Stimulated activated CD8-positive, alpha-beta memory T cell treated with anti-CD3 and anti-CD28 coated beads, Interleukin-4, amount 100 ng/mL, for 4 hours (primary cell): ENCODE results near the gene CCDC85A.
"Not testable (repeated sequence)": the region's sequence is repeated elsewhere in the genome, so short reads cannot be mapped to it uniquely, and the experiment has no call there.

Experiments used
- DNase-seq, 2 donors: peaks; one replicate each; pipeline ENCODE4 v3.0.0-alpha.2; 2020; ENCODE audit warnings: low read depth in 2 of 2, low spot score in 1 of 2

The CCDC85A gene

GRCh38 chr2:56183643-56184499 lies at the start of gene CCDC85A:
Gene CCDC85A (plus strand): TSS chr2:56183990. CDS start chr2:56184625, 635 bp downstream.
- no peak for DNase-seq

DNA sequence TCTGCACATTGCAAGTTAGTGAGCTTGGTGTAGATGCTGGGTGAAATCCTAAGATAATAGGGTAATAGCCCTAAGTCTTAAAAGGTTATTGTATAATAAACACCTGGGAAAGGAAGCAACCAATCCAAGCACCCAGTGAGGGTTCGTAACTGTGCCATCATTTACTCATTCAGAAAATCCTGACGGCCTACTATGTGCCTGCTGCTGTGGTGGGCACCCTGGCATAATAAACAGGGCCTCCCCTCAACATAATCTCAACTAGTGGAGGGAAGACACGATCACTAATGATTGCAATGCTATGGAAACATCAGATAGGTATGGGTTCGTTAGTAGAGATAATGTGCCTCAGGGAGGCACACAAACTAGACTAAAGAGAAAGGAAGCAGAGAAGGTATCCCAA lies 48.9 kb upstream of the CCDC85A start:
- DNase-seq, result no peak

DNA sequence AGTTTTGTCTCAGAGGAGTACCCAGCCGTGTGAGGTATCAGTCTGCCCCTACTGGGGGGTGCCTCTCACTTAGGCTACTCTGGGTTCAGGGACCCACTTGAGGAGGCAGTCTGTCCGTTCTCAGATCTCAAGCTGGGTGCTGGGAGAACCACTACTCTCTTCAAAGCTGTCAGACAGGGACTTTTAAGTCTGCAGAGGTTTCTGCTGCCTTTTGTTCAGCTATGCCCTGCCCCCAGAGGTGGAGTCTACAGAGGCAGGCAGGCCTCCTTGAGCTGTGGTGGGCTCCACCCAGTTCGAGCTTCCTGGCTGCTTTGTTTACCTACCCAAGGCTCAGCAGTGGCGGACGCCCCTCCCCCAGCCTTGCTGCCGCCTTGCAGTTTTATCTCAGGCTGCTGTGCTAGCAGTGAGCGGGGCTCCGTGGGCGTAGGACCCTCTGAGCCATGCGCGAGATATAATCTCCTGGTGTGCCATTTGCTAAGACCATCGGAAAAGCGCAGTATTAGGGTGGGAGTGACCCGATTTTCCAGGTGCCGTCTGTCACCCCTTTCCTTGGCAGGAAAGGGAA lies 41.2 kb upstream of the CCDC85A start:
- not testable (repeated sequence) for DNase-seq

GRCh38 chr2:56147907-56148306 lies 35.9 kb upstream of the CCDC85A start:
- no peak for DNase-seq

GRCh38 chr2:56148825-56149224 lies 35.0 kb upstream of the CCDC85A start:
- no peak for DNase-seq

GRCh38 chr2:56151841-56152240 lies 31.9 kb upstream of the CCDC85A start:
- no peak for DNase-seq

DNA sequence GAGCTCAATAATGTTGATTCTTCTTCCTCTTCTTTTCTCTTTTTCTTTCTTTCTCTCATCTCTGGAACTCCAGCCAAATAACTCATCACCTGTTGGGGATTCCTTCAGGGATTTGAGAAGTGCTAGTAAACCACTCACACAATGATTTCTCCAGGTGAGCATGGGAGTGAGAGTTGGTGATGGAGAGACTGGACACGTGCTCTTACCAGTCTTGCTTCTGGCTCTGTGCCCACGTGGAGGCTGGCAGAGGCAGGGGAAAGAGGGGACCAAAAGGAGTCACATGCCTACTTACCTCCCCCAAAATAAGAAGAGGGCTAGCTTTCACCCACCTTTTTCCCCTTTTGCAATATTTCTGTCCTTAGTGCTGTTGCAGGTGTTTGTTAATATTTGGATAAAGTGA lies 28.6 kb upstream of the CCDC85A start:
- no peak for DNase-seq

DNA sequence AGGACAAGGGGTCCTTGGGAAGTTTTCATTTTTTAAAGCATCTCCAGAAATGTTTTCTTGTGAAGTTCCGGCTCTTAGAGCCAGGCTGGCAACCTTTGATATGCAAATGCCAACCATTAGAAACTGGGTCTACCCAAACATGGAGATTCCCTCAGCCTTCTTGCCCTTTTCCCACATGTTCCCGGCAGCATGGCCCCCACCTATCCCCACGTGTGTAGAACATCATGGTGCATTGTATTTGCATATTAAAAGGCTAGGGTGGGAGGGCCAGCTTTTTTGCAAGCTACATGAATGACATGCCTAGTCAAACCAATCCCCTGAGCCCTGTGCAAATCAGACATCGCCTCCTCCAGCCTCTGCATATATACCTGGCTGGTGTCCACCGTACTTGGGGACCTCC lies 23.9 kb upstream of the CCDC85A start:
- DNase-seq, result not testable (repeated sequence)

DNA sequence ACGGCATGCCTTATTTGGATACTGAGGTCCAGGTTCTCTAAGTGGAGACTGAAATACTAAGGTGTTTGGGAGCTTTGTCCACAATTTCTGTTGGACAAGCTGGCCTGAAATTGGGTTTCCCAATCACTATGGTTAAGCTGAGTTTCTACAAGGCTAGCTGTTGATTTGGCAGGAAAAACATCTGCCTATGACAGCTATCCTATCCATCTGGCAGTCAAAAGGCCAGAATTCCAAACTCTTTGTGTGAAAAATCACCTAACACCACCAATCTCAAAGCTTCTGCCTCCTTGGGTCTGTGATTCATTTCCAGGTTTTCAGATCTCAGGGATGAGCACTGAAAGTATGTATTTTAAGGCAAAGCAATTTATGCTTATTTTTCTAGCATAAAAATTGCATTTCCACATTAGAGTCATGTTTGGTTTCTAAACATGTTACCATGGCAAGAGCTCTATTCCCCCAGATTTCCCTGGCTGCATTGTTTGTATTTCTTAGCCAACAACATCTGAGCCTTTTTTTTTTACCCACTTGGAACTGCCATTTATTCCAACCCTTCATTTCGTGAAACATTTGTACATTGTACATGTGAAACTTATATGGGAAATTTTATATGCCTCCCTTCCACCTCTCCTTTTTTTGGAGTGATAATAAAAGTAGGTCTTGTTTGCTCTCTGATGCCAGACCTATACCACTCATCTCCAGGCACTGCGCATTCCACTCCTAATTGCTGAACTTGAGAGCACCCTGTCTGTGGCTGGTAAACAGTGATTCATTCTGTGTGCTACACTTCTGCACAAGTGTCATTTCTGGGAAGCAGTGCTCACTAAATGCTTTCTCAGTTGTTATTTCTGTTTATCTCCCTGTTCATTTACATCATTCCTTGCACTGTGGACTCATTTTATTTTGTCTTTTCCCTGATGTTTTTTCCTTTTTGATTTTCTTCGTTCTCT lies 15.9 kb upstream of the CCDC85A start:
- no peak for DNase-seq

DNA sequence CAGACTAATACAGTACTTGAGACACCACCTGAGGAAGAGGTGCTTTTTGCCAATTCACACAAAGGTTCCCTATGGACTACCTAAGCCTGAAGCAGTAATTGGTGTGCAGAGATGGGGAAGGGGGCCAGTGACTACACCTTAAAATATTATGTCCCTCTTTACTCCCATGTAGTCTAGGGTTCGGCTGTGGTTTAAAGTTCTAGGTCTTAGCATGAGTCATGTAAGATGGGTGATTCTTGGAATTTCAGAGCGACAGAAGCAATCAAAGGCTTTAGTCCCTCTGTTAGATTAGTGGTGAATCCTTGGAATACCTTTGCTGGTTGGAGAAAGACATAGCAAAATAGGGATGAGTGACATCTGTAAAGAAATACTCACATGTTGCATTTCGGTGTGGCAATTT lies 14.3 kb upstream of the CCDC85A start:
- DNase-seq, result no peak

DNA sequence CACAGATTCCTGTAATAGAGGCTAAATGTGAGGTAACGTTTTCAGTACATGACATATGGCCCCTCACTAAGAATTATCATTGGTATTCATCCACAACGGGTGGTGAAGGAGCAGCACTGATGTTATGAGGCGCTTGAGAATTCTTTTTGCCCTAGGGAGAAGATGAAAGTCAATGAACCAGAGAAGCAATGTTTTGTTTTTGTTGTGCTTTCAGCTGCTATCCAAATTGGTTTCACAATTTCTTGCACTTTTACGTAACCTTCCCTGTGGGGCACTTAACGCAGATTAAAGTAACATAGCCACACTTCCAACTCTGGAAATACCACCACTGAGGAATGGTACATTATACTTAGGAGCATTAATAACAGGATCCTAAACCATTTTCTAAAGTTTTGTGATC lies 13.3 kb upstream of the CCDC85A start:
- no peak for DNase-seq

DNA sequence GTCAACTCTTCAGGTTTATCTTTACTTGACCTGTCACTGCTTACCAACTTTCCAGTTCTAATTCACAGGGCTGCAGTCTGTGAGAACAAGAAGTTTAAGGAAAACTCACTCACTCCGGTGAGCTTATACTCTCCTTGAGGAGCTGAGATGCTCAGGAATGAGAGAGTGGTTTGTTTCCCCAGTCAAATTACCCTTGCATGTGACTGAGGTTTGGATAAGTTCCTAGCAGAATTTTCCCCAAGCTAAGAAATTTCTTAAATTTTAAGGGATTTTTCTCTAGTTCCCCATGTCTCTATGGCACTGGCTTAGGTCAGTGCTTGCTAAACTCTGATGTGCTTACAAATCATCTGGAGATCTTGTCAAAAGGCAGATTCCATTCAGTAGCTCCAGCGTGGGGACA lies 12.8 kb upstream of the CCDC85A start:
- DNase-seq, result no peak

DNA sequence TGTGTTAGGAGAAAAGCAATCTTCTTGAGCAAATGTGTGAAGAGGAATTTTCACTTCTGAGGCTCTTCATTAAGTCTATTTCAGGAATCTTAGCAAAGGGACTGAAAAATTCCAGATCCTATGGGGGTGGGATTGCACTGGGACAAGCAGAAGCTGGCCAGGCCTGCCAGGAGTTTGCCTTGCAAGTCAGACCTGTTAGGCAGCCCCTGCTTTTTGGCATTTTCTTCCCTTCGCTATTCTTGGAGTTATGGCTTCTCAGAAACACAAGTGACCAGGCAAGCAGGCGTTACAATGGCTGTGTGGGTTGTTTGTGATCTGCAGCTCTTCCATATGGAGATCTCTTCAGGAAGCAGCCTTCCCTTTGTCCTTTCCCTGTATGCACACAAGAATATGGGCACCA lies 8.0 kb upstream of the CCDC85A start:
- no peak for DNase-seq

DNA sequence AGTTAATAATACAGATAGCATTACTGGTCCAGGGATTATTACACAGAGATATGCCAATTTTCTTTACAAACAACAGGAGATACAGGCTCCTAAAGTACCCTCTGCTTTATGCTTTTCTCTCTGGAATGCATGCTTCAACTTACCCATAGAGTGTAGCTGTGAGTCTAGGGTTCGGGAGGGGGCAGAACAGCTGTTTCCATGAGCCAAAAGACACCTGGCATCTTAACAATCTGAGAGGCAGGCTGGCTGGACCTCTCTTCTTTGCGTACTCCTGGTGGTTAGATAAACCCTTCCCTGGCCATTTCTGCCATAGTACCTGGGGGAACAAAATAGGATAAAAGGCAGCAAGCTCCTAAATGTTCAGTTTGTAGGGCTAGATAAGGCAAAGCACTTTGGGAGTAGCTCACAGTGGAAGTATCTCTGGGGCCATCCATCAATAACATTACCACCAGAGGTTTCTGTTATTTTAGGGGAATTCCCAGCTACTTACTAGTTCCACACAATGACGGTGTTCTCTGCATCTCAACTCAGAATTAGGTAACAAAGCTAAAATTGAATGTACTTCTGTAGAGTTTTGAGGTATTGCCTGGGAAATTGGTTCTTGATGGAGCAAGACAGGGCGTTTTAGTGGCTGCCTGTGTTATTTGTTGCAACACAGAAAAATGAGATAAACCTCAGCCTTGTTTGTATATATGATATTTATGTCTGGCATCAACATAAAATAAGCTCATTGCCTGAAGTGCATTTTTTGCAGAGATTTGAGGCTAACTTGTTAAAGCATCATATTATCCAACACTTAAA lies 6.2 kb upstream of the CCDC85A start:
- no peak for DNase-seq

DNA sequence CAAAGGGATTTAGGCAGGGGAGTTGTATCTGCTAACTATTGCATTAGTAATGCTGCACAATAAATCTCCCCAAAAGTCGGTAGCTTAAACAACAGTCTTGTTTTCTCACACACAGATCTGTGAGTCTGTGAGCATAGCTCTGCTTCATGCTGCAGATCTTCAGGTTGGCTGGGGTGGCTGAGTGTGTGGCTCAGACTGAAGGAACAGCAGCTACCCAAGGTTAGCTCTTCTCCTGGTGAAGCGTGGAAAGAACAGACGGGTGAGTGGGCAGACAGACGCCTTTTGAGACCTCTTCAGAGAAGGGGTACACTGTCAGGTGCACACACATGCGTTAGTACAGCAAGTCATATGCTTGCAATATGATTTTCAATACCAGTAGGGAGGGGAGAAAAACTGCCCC lies 3.9 kb upstream of the CCDC85A start:
- DNase-seq, result no peak

DNA sequence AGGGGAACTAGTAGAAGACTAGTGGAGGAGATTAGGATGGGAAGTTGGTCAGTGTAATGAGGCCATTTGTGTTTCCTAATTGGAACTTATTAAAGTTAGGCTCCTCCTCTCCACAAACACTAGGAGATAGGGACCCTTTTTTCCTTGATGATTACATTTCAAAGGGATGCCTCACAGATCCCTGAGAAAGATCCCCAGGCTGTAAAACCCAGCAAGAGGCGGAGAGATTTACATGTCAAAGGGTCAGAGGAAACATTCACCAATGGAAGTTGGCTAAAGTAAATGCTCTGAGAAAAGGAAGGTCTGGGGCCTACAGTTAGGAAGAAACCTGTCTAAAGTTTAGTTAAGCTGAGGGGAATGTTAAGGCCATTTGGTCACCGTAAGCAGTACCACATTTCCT lies 1.4 kb upstream of the CCDC85A start:
- DNase-seq, result no peak

- no peak for DNase-seq
These were observed 766 bp downstream of the CCDC85A start for GRCh38 chr2:56184500-56185011.

- DNase-seq, result no peak
These were observed 1.4 kb downstream of the CCDC85A start for GRCh38 chr2:56185101-56185581.

GRCh38 chr2:56185582-56186046 lies 1.8 kb downstream of the CCDC85A start:
- DNase-seq, result no peak

GRCh38 chr2:56191617-56192016 lies 7.8 kb downstream of the CCDC85A start:
- no peak for DNase-seq
